SK-N-SH treated with all-trans-retinoic acid at 6 μM for 48 hours (cell line): ENCODE measurements around the gene IQCC.

Experiments
- ATAC-seq: fragments of 200-7000 bp; cut with Tn5 transposase; 3 replicates; pipeline ENCODE4 v1.9.1; 2020; ENCODE audit warnings: mild to moderate bottlenecking, moderate library complexity
- CSDC2 ChIP-seq: fragments of 250-450 bp; sonication (Bioruptor Pico); IDR thresholded peaks from 2 replicates; pipeline ENCODE4 v1.5.0; 2020; ENCODE audit warnings: mild to moderate bottlenecking, moderate library complexity
- CSRNP3 ChIP-seq: fragments of 250-450 bp; sonication (Bioruptor Pico); IDR thresholded peaks from 2 replicates; pipeline ENCODE4 v1.5.1; 2021; ENCODE audit warnings: mild to moderate bottlenecking, moderate library complexity
- ESRRG ChIP-seq: fragments of 250-450 bp; sonication (Bioruptor Pico); IDR thresholded peaks from 2 replicates; pipeline ENCODE4 v1.6.1; 2021; ENCODE audit warnings: mild to moderate bottlenecking
- POU6F1 ChIP-seq: fragments of 250-450 bp; sonication (Bioruptor Pico); IDR thresholded peaks from 2 replicates; pipeline ENCODE4 v1.8.0; 2021; ENCODE audit warnings: low read depth, mild to moderate bottlenecking, moderate library complexity, borderline replicate concordance
- PPARA ChIP-seq: fragments of 250-450 bp; sonication (Bioruptor Pico); IDR thresholded peaks from 2 replicates; pipeline ENCODE4 v1.5.0; 2020; ENCODE audit warnings: mild to moderate bottlenecking, borderline replicate concordance
- RARB ChIP-seq: fragments of 250-450 bp; sonication (Bioruptor Pico); IDR thresholded peaks from 2 replicates; pipeline ENCODE4 v1.8.0; 2021; ENCODE audit warnings: mild to moderate bottlenecking, moderate library complexity
- SNAI2 ChIP-seq: fragments of 250-450 bp; sonication (Bioruptor Pico); IDR thresholded peaks from 2 replicates; pipeline ENCODE4 v1.5.0; 2020; ENCODE audit warnings: mild to moderate bottlenecking, moderate library complexity
- TCF4 ChIP-seq: fragments of 250-450 bp; sonication (Bioruptor Pico); IDR thresholded peaks from 2 replicates; pipeline ENCODE4 v1.8.0; 2021; ENCODE audit warnings: mild to moderate bottlenecking, moderate library complexity, borderline replicate concordance
- TOX ChIP-seq: fragments of 250-450 bp; sonication (Bioruptor Pico); IDR thresholded peaks from 2 replicates; pipeline ENCODE4 v1.8.0; 2021; ENCODE audit warnings: mild to moderate bottlenecking, moderate library complexity, borderline replicate concordance
- TSHZ2 ChIP-seq: fragments of 250-450 bp; sonication (Bioruptor Pico); IDR thresholded peaks from 2 replicates; pipeline ENCODE4 v1.5.0; 2020; ENCODE audit warnings: mild to moderate bottlenecking, moderate library complexity
- ZC3H10 ChIP-seq: fragments of 250-450 bp; sonication (Bioruptor Pico); IDR thresholded peaks from 2 replicates; pipeline ENCODE4 v1.5.1; 2021; ENCODE audit warnings: mild to moderate bottlenecking, moderate library complexity
- ZFP3 ChIP-seq: fragments of 250-450 bp; sonication (Bioruptor Pico); IDR thresholded peaks from 2 replicates; pipeline ENCODE4 v1.5.0; 2020; ENCODE audit warnings: mild to moderate bottlenecking, moderate library complexity
- ZFP30 ChIP-seq: fragments of 450-650 bp; formaldehyde crosslinking; IDR thresholded peaks from 2 replicates; pipeline ENCODE4 v1.5.0; 2022; ENCODE audit warnings: mild to moderate bottlenecking, moderate library complexity
- ZNF565 ChIP-seq: fragments of 450-650 bp; formaldehyde crosslinking; conservative IDR thresholded peaks from 2 replicates; pipeline ENCODE4 v1.5.0; 2020; ENCODE audit warnings: low read depth, mild to moderate bottlenecking, moderate library complexity
- ZNF70 ChIP-seq: fragments of 450-650 bp; formaldehyde crosslinking; IDR thresholded peaks from 2 replicates; pipeline ENCODE4 v1.5.0; 2020; ENCODE audit warnings: mild to moderate bottlenecking, moderate library complexity
- ZNF8 ChIP-seq: fragments of 450-650 bp; formaldehyde crosslinking; IDR thresholded peaks from 2 replicates; pipeline ENCODE4 v1.5.0; 2020; ENCODE audit warnings: mild to moderate bottlenecking, moderate library complexity
- TF ChIP-seq, protein P1 (sequence below): fragments of 250-450 bp; sonication (Bioruptor Pico); IDR thresholded peaks from 2 replicates; pipeline ENCODE4 v1.8.0; 2020; ENCODE audit warnings: mild to moderate bottlenecking, moderate library complexity, borderline replicate concordance
- TF ChIP-seq, protein P2 (sequence below): fragments of 250-450 bp; sonication (Bioruptor Pico); IDR thresholded peaks from 2 replicates; pipeline ENCODE4 v1.5.1; 2020; ENCODE audit warnings: low read depth, mild to moderate bottlenecking, moderate library complexity

Gene IQCC

DNA sequence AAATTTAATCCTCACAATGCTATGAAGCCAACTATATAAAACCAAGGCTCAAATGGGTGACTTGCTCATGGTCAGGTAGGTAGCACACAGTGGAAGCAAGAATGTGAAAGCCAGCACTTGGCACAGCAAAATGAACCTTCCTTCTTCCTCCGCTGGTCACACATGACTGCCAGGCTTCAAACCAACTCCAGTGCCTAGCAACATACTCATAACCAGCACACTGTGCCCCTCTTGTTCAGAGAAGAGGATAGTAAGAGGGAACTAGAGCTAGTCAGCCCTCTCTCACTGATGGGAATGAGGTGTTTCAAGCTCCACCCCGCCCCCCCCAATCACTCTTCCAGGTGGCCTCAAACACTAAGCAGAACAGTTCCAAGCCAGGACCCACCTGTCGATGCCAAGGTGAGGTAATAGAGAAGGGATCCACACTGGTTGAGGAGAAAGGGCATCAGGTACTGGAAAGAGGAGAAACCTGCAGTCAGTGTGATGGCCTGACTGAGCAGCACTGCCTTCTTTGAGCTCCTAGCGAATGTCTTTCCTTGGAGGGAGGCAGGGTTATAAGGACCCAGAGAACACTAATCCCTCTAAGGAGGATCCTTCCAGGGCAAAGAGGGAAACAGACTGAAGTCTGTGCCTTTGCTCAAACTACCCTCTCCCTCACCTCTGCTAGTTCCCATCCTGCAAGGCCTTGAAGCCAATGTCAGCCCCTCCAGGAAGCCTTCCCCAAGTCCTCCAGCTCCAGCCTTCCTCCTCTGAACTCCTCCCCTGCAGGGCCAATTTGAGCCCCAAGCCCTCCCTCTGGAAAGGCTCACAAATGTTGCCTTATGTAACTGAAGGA lies 15.5 kb downstream of the IQCC start:
- TF ChIP-seq, protein P1, sequence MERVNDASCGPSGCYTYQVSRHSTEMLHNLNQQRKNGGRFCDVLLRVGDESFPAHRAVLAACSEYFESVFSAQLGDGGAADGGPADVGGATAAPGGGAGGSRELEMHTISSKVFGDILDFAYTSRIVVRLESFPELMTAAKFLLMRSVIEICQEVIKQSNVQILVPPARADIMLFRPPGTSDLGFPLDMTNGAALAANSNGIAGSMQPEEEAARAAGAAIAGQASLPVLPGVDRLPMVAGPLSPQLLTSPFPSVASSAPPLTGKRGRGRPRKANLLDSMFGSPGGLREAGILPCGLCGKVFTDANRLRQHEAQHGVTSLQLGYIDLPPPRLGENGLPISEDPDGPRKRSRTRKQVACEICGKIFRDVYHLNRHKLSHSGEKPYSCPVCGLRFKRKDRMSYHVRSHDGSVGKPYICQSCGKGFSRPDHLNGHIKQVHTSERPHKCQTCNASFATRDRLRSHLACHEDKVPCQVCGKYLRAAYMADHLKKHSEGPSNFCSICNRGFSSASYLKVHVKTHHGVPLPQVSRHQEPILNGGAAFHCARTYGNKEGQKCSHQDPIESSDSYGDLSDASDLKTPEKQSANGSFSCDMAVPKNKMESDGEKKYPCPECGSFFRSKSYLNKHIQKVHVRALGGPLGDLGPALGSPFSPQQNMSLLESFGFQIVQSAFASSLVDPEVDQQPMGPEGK = no peak
- TF ChIP-seq TSHZ2 (CRISPR knock-in tag) (no peak), ZNF565 (CRISPR knock-in tag) (no peak), TCF4 (CRISPR knock-in tag) (no peak), ESRRG (CRISPR knock-in tag) (no peak), CSDC2 (CRISPR knock-in tag) (no peak), ZFP3 (CRISPR knock-in tag) (no peak), ZFP30 (CRISPR knock-in tag) (no peak), SNAI2 (CRISPR knock-in tag) (no peak)
- TF ChIP-seq, all 23 proteins: peak for 0
- no peak for ATAC-seq

DNA sequence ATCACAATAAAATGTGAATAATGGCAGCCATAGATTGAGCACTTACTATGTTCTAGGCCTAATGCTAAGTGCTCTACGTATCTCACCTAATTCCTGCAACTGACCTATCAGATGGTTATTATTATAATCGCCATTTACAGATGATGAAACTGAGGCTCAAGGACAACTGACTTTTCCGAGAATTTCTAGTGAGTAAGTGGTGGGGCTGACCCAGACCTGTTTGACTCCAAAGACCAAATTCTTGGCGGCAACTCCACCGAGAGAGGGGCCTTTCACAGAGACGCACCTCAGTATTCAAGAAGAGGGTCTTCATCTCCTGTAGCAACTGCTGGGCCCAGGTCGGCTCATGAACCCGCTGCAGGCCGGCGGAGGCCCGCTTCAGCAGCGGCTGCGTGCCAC lies 16.1 kb downstream of the IQCC start:
- peak; percentile 3; the same call in 2 of the 3 replicates for ATAC-seq

GRCh38 chr1:32221980-32222755 lies 16.7 kb downstream of the IQCC start, which contains the start of the genes EIF3I and TMEM234:
TSS of gene EIF3I (plus strand) at chr1:32222407. CDS start at chr1:32222442, 35 bp downstream.
TSS of gene TMEM234 (minus strand) at chr1:32222353. CDS start at chr1:32222322, 31 bp downstream.
- peak; percentile 96 for ATAC-seq
- TF ChIP-seq CSRNP3 (CRISPR knock-in tag) (no peak), ZNF8 (no peak), RARB (CRISPR knock-in tag) (no peak), TCF4 (CRISPR knock-in tag) (no peak), TSHZ2 (CRISPR knock-in tag) (no peak), SNAI2 (CRISPR knock-in tag) (no peak), POU6F1 (CRISPR knock-in tag) (no peak), ESRRG (CRISPR knock-in tag) (no peak), TOX (CRISPR knock-in tag) (no peak), ZFP30 (CRISPR knock-in tag) (no peak)

More for the DNA sequence above, 16.1 kb downstream of the IQCC start:
- TF ChIP-seq PPARA (no peak), ZFP3 (CRISPR knock-in tag) (no peak), ZFP30 (CRISPR knock-in tag) (no peak), ZC3H10 (CRISPR knock-in tag) (no peak), ESRRG (CRISPR knock-in tag) (no peak), ZNF8 (no peak), ZNF70 (CRISPR knock-in tag) (no peak), SNAI2 (CRISPR knock-in tag) (no peak), CSDC2 (CRISPR knock-in tag) (no peak), ZNF565 (CRISPR knock-in tag) (no peak)
- TF ChIP-seq, protein P2, sequence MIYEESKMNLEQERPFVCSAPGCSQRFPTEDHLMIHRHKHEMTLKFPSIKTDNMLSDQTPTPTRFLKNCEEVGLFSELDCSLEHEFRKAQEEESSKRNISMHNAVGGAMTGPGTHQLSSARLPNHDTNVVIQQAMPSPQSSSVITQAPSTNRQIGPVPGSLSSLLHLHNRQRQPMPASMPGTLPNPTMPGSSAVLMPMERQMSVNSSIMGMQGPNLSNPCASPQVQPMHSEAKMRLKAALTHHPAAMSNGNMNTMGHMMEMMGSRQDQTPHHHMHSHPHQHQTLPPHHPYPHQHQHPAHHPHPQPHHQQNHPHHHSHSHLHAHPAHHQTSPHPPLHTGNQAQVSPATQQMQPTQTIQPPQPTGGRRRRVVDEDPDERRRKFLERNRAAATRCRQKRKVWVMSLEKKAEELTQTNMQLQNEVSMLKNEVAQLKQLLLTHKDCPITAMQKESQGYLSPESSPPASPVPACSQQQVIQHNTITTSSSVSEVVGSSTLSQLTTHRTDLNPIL = no peak
- TF ChIP-seq, protein P1 = no peak
- TF ChIP-seq, all 23 proteins: peak for 0
